Vagina (tissue), 2 donors: ENCODE data around the gene TMEM145.

Source experiments
- CTCF ChIP-seq, 3 experiments: fragments of 450-650 bp in 2 of 3; fragments of 200-600 bp in 1 of 3; sonication (generic) in 1 of 3; IDR thresholded peaks; one replicate each; pipeline ENCODE4 v1.5.1; 2017 to 2019; ENCODE audit warnings: antibody characterized with exemption in 3 of 3, mild to moderate bottlenecking in 2 of 3, moderate library complexity in 2 of 3
- POLR2A ChIP-seq, 2 donors: fragments of 450-650 bp; IDR thresholded peaks; one replicate each; pipeline ENCODE4 v1.6.1; 2017; ENCODE audit warnings: antibody characterized with exemption in 2 of 2, mild to moderate bottlenecking in 2 of 2, moderate library complexity in 2 of 2
- POLR2AphosphoS5 ChIP-seq, 2 donors: sonication (generic); formaldehyde crosslinking; IDR thresholded peaks; one replicate each; pipeline ENCODE4 v1.9.0; 2017; ENCODE audit warnings: antibody characterized with exemption in 2 of 2, mild to moderate bottlenecking in 2 of 2, low read depth in 1 of 2; ENCODE audit not compliant: insufficient read depth in 1 of 2

DNA sequence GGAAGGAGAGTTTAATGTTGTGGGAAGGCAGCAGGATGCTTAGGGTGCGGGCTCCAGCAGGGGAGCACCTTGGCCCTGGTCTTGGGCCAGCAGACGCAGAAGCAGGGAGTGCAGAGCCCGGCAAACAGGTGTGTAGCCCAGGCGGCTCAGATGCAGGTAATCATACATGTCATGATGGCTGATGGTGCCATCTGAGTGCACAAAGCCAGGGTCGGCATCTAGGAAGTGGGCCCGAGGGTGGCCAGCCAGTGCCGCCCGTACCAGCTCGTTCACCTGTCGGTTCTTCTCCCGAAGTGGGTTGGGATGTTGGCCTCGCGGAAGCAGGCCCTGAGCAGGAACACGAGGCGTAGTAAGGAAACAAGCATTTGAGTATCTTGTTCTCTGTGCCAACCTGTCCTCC lies 16.1 kb upstream of the TMEM145 start:
- no peak for TF ChIP-seq CTCF (IDR thresholded peaks at IDR 0.05)
- no peak for TF ChIP-seq POLR2AphosphoS5 (IDR thresholded peaks at IDR 0.05; ENCODE audit: insufficient read depth in 1 of 2, low read depth in 1 of 2)
- no peak for TF ChIP-seq POLR2A (IDR thresholded peaks at IDR 0.05)
